Stimulated activated CD4-positive, alpha-beta T cell treated with anti-CD3 and anti-CD28 coated beads, Interleukin-15, amount 100 ng/mL, for 24 hours (primary cell): ENCODE measurements around the gene ESPN.

Experiments
- DNase-seq: peaks from one replicate; pipeline ENCODE4 v3.0.0-alpha.2; 2020

Gene ESPN

DNA sequence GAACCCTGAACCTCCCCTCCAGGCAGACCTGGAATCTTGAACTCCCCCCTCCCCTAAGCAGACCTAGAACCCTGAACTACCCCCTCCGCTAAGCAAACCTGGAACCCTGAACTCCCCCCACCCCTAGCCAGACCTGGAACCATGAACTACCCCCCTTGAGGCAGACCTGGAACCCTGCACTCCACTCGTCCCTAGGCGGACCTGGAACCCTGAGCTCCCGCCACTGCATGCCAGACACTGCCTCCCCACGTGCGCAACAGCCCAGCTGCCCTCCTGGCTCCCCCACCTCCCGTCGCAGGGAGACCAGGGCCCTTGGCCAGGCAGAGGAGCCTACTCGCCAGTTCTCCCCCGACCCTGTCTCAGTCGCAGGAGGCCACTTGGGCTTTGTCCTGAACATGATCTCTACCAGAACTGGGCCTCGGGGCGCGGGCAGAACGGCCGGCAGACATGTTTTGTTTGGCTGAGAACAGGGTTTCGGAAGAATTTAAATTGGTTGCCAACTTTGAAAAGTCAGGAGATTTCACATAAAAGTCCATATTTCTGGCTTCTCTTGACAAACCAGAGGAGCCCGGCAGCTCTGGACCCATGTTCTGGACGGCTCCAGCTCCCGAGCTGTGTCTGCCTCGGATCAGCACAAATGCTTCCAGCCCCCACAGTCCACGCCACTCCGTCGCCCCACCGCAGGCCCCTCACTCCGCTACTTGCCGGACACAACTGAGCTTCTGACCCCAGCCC is 76.1 kb downstream of the ESPN start:
- no peak for DNase-seq

DNA sequence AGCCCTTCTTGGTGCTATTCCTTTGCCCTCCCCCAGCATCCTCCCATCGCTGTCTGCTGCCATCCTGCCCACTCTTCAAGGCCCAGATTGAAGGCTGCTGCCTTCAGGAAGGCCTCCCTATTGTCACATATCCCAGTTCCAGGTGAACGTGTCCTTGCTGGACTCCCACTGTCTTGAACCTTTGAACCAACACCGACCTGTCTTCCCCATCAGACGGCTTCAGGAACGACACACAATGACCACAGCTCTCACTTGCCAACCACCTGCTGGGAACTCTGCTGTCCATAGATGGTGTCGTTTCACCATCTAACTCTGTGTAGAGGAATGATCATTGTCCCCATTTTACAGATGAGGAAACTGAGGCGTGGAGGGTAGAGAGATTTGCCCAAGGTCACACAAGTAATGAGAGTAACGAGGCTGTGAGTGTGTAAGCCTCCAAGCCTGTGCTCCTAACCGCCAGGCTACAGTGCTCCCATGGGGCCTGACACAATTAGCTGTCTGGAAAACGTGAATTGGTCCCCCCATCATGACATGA is 76.8 kb downstream of the ESPN start:
- DNase-seq, result no peak

DNA sequence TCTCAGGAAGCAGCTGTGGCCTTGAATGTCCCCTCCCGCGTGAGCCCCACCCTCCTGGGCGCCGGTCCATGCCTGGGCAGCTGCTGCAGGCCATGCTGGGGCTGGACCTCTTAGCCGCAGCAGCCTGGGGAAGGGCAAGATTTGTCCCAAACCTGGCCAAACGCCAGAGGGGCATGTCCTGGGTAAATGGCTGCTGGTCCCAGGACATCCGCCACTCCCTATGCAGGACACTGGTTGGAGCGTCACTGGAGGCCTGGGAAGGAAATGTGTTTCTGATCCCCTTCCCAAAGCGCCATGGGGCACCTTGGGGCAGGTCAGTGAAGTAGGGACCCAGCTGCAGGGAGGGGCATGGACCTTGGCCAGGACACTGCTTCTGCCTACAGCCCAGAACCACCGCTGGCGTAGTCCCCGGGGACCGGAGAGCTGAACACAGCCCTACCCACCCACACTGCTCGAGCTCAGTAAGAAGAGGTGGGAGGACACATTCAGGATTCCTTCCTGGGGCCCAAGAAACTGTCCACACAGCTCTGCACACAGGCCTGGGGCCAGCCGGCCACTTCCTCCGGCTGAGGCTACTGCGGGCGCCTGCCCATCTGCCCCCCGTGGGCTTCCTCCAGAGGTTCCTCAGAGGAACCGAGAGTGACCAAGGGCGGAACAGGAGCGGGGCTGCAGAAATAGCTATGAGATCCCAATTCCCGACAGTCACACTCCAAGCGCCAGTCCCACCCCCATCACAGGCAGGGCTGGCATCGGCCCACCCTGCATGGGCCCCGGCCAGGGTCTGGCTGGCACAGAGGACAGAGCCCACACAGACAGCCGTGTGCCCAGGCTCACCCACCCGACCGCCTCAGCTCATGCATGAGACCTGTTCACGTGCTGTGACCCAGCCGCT is 77.7 kb downstream of the ESPN start:
- no peak for DNase-seq

DNA sequence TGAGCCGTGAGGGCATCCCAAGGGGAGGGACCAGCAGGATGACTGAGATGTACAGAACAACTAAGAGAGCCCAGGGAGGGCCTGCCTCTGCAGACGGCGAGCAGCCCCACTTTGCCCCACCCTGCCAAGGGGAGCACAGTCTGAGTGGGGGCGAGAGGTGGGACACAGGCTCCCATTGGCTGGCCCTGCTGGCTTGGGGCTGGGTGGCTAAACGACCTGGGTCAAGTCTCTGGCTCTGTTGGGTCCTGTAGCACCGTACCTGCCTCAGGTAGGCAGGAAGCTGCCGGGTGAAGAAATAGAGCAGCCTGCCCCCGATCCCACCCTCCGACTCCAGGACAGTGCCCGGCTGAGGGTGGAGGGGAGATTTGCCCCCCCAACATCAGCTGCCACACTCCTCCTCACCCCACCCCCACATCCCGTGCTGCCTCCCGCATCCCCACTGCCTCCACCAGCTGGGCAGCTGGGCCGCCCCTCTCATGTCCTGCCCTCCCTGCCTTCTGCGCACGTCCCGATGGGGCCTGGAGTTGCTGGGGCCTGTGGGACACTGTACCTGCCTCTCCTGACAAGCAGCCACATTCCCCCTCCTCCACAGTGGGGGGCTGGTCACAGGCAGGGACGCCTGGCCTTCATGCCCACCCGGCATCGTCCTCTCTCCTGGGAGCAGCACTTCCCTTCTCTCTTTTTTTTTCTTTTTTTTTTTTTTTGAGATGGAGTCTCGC is 79.5 kb downstream of the ESPN start:
- DNase-seq, result no peak

DNA sequence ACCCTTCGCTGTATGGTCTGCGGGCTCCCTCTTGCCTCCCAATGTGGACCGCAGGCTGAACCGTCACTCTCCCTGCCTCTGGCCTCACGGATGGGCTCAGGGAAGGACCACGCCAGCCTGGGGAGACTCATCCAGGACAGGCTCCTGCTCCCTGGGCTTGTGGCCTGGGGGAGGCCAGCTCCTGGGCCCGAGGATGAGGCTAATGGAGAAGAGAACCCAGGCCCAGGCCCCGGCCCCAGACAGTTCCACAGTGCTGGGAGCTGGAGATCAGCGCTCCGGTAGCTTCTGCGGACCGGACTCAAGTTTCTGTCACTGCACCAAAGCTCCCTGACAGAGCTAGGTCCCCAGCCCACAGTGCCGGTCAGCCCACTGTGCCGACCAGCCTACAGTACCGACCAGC is 80.3 kb downstream of the ESPN start:
- no peak for DNase-seq

DNA sequence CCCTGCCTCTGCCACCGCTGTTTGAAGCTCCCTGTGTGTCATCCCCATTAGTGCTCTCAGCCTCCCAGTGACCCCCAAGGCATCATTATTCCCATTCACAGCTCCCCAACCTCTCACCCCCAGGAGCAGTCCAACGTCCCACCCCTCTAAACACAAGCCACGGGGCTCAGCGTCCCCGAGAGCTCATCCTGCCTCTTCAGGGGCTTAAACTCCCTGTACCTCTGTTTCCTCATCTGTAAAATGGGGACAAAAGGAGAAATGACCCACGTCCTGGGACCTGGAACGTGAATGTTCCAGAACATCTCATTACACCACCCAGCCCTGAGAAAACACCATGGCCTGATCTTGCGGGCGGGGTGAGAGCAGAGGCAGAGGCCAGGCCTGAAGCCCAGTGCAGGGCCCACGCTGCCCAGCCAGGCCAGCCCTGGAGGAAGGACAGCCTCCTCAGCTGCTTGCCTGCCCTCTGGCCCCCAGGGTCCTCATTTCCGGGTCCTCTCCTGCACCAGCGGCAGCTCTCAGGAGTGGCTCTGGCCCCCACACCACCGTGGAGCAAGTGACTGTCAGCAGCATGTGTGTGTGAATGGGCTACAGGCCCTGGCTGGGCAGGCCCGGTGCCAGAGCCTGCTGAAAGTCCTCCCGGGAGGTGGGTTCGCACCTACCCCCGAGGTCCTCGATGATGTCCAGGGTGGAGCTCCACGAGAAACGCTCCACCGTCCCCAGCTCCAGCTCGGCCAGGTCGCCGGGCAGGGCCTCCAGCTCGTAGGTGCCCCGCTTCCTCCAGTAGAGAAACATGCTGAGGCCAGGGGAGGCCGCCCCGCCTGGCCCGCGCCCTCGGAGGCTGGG is 81.0 kb downstream of the ESPN start:
- DNase-seq, result no peak

DNA sequence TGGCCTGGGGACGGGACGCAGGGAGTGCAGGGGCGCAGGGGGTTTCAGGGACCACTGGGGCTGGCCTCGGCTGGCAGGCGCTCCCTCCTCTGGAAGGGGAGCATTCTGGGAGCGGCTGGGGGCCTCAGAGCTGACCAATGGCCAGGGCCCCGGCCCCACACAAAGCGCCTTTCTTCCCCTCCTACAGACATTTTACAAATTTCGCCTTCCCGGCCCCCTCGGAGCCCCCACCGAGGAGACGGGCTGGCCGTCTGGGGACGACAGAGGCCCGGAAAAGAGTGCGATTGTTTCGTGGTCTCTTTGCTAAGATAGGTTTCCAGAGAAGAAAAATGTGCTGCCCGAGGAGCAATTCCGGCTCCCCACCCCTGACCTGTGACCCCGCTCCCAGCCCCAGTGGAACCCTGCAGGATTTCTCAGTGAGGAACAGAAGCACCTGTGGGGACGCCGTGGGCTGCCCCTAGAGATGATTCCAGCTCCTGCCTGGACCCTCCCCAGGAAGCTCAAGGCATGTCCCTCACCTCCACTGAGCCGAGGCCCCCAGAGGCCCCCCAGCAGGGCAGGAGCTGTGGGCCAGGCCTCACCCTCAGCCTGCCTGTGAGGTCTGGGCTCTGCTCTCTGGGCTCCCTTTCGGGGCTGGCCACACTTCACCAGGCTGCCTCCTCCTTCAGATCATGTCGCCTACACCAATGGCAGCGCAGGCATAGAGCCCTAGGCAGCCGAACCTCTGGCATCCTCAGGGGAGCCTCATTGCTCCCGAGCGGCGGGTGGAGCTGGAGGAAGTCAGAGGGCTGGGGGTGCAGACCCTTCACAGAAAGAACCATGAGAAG is 81.8 kb downstream of the ESPN start:
- no peak for DNase-seq

DNA sequence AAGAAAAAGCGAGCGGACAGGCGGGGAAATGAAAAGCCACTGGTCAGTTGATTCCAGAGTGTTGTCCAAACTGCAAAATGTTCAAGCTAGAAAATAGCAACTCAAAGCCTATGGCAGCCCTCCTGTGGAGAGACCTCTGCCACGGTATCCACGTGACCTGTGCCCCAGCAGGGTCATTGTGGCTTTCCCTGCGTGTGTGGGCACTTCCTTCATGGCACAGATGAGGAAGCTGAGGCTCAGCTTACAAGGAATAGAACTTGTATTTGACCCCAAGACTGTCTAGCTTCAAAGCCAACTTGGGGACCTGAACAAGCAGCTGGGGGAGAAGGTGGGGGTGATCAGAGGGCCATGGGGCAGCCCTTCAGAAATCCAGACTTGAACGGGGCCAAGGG is 82.5 kb downstream of the ESPN start:
- no peak for DNase-seq

DNA sequence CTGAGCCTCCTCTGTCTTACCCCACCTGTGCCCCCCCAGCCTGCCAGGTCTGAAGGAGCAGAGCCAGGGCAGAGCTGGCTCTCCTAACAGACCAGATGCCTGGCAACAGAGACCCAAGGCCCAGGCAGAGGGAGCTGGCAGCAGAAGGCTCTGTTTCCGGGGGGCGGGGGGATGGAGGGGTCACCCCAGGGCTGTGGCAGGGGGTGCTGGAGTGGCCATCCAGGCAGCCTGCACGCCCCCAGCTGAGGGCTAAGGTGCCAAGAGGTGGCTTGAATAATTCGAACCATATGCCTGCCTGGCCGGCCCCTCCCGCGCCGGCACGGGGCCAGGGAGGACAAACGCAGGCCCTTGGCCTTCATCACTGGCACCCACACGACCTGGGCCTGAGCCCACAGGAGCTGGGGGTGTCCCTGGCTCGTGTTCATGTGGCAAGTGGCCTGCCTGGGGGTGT is 82.9 kb downstream of the ESPN start:
- DNase-seq, result no peak

DNA sequence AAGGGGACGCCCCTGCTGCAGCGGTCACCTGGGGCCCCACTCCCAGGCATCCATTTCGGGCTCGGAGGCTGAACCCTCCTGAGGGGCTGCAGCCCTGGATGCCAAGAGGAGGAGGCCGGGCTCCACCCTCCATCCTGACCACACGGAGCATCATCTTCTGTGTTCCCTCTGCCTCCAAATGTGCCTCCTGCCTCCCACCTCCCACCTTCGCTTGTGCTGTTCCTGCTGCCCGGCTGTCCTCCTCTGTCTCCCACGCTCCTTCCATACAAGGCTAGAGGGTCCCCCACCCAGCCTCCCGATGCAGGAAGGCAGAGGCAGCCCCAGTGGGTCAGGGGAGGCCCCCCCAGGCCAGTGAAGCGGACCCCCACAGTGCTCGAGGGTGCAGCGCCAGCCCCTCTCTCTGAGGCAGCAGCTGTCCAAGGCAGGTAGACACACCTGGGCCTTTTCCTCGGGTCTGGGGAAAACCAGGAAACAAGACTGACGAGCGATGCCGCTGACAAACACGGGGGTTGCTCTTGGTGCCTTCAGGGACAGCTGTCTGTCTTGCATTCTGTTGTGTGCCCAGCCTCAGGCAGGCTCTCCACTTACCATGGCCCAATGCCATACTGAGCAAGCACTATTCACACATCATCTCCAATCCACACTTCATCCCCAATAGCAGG is 83.7 kb downstream of the ESPN start:
- DNase-seq, result no peak

DNA sequence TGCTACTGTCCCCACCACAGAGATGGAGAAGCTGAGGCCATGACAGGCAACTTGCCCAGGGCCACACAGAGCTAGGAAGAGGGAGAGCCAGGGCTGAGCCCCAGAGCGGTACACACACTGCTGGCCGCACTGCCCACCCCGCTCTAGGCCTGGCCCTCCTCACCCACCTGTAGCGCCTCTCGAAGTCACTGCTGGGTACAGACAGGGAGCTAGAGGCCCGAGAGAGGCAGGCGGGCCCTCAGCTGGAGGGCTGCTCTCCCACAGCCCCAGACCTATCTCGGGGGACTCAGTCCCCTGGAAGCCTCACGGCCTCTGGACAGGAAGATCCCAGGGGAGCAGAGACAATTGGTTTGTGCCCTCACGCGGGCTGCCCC is 84.2 kb downstream of the ESPN start:
- DNase-seq, result no peak

DNA sequence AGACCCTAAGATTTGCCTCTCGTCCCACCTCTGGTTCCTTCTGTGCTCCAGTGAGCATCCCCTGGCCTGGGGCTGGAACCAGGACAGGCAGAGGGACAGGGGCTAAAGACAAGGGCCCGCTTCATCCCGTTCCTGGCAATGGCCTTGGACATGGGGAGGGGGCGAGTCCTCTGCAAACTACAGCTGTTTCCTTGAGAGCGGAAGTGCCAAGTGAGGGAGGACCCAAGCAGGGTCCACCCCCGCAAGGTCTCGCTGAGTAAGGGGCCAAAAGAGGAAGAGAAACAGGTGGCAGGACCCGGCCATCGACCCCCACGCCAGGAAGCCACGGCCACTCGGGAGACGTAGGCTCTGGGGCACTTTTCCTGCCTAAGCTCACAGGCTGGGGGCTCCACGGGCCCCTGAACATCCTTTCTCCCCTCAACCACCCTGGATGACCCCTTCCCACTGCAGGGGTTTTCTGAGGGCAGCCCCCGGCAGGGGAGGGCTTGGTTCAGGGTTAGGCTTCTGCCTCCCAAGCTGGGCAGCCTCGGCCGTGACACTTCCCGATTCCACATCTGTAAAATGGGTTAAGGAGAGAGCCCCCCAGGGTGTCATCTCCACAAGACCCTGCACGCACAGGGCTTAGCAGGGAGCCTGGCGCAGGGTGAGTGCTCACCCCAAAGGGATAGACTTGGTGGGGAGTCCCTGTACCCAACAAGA is 84.8 kb downstream of the ESPN start:
- no peak for DNase-seq

DNA sequence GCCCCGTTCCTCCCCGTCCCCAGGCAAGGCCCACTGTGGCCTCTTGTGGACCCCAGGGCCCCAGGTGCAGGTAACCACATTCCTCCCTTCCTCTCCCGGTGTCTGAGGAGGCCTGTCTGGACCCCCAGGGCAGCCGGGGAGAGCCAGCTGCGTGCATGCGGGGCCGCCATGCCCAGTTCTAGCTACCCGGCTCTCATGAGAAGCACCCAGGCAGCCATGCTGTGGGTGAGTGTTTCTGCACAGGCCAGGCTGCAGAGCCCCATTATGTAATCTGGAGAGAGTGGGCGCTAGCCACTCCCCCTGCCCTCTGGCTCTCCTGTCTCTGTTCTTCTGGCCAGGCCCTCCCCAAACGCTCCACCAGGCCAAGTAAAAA is 85.3 kb downstream of the ESPN start:
- DNase-seq, result no peak

DNA sequence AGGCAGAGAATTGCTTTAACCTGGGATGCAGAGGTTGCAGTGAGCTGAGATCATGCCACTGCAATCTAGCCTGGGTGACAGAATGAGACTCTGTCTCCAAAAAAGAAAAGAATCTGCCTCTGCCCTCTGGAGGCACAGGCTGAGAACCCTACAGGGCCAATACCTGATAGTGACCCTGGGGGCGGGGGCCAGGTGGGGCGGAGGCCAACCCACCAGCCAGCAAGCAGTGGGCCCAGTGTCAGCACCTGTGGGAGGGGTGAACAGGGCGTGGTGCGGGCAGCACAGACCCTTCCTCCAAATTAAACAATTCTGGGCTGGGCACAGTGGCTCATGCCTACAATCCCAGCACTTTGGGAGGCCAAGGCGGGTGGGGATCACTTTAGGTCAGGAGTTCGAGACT is 85.9 kb downstream of the ESPN start:
- no peak for DNase-seq
